Epithelial cell of prostate (primary cell): Measurements from ENCODE around the gene SPTBN5.

Experiments used
- DNase-seq: peaks from one replicate; pipeline ENCODE4 v3.0.0-alpha.2; 2011; ENCODE audit warnings: low read depth, low spot score
- H3K27ac ChIP-seq: fragments of 450-650 bp; 2 replicates; pipeline ENCODE4 v1.5.1; 2017; ENCODE audit warnings: mild to moderate bottlenecking

The SPTBN5 gene

DNA sequence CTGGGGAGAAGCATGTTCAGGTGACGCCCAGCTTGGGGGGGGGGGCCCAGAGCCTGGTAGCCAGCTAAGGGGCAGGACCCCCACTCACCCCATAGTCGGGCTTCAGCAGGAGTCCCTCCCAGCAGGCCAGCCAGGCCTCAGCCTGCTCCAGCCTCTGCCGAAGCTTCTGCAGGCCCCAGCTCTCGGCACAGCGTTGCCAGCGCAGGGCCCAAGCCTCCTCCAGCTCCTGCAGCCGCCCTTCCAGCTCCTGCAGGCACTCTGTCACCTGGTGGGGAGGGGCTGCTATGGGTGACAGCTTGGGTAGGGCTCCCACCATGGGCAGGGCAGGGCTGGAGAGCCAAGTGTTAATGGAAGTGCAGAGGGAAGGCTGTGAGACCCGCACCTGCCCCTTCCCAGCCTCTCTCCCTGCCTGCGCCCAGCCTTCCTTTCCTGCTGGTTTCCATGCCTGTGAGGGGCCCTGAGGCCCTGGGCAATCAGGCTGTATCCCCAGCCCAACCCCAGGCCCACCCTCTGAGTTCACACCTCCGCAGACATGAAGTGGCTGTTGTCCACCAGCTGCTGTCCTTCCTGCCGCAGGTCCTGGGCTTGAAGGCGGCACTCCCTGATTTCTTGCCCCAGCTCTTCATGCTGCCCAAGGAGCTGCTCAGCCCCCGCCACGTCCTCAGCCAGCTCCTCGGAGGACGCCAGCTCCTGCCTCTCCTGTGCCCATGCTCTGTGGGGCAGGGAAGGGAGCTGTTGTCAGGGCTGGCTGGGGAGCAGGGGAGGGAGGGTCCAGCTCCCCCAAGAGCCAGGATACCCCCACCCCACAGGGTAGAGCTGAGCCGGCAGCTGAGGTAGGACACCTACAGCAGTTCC, 40.9 kb downstream of the SPTBN5 start:
- H3K27ac ChIP-seq, result no peak overlapping the region
- no peak for DNase-seq

GRCh38 chr15:41851755-41852370, 42.0 kb downstream of the SPTBN5 start:
- no peak overlapping the region for H3K27ac ChIP-seq
- no peak for DNase-seq

GRCh38 chr15:41851167-41851523, 42.7 kb downstream of the SPTBN5 start:
- no peak for DNase-seq
- no peak overlapping the region for H3K27ac ChIP-seq

- H3K27ac ChIP-seq, result peak overlapping the region; percentile 28
Observed at GRCh38 chr15:41850482-41851166, 43.2 kb downstream of the SPTBN5 start.

DNA sequence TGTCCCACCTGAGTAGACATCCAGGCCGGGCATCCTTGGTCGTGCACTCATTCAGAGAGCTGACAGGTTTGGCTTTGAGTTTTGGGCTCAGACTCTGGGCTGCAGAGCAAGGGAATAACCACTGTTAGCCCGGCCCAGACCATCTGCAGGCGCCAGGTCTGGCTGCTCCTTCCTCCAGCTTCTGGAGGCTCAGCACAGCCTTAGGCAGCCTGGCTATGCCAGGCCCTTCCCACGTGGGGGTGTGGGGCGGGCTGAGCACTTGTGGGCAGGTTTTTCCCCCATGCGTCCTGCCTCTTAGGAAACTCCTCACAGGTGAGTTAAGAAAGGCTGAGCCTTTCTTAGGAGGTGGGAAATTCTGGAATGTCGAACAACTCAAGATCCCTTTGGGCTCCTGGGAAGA, 44.0 kb downstream of the SPTBN5 start:
- DNase-seq, result no peak
- peak overlapping the region; percentile 28 for H3K27ac ChIP-seq

More at GRCh38 chr15:41850482-41851166, 43.2 kb downstream of the SPTBN5 start:
- DNase-seq, result no peak

GRCh38 chr15:41849204-41849603, 44.6 kb downstream of the SPTBN5 start:
- H3K27ac ChIP-seq, result peak overlapping the region; percentile 28
- DNase-seq, result no peak

GRCh38 chr15:41848631-41849030, 45.2 kb downstream of the SPTBN5 start:
- no peak overlapping the region for H3K27ac ChIP-seq
- DNase-seq, result no peak

- DNase-seq, result no peak
- no peak overlapping the region for H3K27ac ChIP-seq
Observed at GRCh38 chr15:41847981-41848380, 45.9 kb downstream of the SPTBN5 start.

GRCh38 chr15:41847206-41847605, 46.6 kb downstream of the SPTBN5 start:
- H3K27ac ChIP-seq, result no peak overlapping the region
- DNase-seq, result no peak

GRCh38 chr15:41844814-41845213, 49.0 kb downstream of the SPTBN5 start:
- H3K27ac ChIP-seq, result no peak overlapping the region
- DNase-seq, result no peak

GRCh38 chr15:41843571-41843970, 50.3 kb downstream of the SPTBN5 start:
- no peak overlapping the region for H3K27ac ChIP-seq

DNA sequence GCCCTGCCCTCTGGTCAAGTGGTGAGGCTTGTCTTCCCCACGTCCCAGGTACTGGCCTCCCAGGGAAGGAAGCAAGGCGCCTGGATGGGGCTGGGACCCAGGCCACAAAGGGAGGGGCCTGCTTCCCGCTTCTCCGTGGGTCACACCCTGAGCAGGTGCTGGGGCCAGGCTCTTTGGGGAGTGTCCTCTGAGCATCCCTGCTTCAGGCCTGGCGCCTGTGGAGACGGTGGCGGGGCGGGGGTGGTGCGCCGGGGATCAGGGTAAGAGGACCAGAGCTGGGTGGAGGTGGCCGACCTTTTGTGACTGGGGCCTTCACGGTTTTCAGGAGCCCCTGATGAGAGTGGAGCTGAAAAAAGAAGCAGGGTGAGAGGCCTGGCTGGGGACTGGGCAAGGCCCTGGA, 51.6 kb downstream of the SPTBN5 start:
- H3K27ac ChIP-seq, result no peak overlapping the region
- DNase-seq, result no peak

More at GRCh38 chr15:41843571-41843970, 50.3 kb downstream of the SPTBN5 start:
- DNase-seq, result no peak

DNA sequence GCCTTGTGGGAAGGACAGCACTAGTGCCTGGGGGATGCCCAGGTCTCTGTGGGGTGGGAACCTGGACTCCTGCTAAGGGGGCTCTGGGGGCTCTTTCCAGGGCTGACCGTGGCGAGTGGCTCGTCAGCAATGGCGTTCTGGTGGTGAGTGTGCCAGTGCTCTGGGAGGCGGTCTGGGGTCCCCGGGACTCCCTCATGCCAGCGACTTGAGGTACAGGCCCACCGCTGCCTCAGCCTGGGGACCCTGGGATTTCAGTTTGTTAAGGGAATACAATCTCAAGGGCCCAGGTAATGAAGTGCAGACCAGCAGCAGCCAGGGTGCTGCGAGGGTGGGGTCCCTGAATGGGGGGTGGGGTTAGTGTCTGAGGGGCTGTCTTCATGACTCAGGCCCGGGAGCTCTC, 52.7 kb downstream of the SPTBN5 start:
- H3K27ac ChIP-seq, result no peak overlapping the region
- DNase-seq, result no peak

- no peak for DNase-seq
- H3K27ac ChIP-seq, result no peak overlapping the region
Observed at GRCh38 chr15:41840673-41841072, 53.2 kb downstream of the SPTBN5 start.

- no peak for DNase-seq
- peak overlapping the region; percentile 79 for H3K27ac ChIP-seq
Observed at GRCh38 chr15:41839781-41840491, 53.9 kb downstream of the SPTBN5 start.

DNA sequence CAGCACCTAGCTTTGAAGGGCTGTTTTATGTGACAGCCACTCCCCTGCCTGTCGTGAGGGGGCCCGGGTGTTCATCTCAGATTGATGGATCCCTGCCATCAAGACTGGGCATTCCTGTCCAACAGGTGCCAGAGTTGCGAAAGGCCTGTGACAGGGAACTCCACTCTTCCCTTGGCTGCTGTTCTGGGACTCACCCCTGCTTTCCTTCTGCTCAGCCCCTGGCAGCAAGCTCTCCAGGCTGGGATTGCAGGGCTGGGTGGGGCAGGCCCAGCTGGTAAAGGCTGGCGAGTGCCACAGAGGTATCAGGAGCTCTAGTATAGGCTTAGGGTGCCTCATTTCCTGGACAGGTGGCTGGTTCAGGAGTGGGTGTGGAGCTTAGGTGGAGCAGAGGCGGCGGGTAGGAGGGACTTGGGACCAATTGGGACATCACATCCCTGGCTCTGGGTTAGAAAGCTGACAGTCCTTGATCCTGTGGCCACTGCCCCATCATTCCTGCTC, 55.4 kb downstream of the SPTBN5 start, which contains the start of gene PLA2G4B:
TSS of gene PLA2G4B (plus strand) at position 448 of the 498 bp plus-strand sequence. CDS start 67 bp downstream, outside the sequence.
- peak; percentile 68 for DNase-seq
- peak within 1 kb of the TSS; percentile 79 for H3K27ac ChIP-seq

- no peak for DNase-seq
- H3K27ac ChIP-seq, result no peak overlapping the region
Observed at GRCh38 chr15:41836713-41837454, 57.0 kb downstream of the SPTBN5 start.

GRCh38 chr15:41836073-41836472, 57.8 kb downstream of the SPTBN5 start:
- no peak overlapping the region for H3K27ac ChIP-seq
- DNase-seq, result no peak

DNA sequence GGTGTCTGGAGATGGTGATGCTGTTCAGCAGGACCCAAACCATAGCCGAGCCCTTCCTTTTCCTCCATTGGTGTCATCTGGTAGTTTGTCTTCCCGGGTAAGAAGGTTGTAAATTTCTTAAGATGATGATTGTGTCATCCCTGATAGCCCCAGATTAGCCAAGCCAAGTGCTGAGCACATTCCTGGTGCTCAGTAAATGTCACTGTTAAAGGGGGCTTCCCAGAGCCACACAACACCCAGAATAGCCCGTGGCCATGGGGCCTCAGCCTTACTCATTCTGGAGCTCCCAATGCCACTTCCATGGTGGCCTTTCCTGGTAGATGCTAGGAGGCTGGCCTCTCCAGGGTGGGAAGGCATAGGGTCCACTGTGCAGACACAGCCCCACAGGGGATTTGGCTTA, 59.8 kb downstream of the SPTBN5 start:
- peak overlapping the region; percentile 93 for H3K27ac ChIP-seq
- DNase-seq, result no peak
